DND-41 (cell line): ENCODE data around the gene JUN.

Experiments
- EZH2 ChIP-seq: IDR thresholded peaks from 3 replicates; pipeline ENCODE4 v1.6.1; 2012; ENCODE audit warnings: borderline replicate concordance, low read depth, mild to moderate bottlenecking, moderate library complexity, low read length, inconsistent platforms; ENCODE audit not compliant: severe bottlenecking
- TF ChIP-seq, protein P1 (sequence below): IDR thresholded peaks from 2 replicates; pipeline ENCODE4 v1.5.1; 2012; ENCODE audit warnings: borderline replicate concordance, low read length, moderate library complexity, mild to moderate bottlenecking; ENCODE audit not compliant: poor library complexity, severe bottlenecking; ENCODE audit errors: extremely low read depth

DNA sequence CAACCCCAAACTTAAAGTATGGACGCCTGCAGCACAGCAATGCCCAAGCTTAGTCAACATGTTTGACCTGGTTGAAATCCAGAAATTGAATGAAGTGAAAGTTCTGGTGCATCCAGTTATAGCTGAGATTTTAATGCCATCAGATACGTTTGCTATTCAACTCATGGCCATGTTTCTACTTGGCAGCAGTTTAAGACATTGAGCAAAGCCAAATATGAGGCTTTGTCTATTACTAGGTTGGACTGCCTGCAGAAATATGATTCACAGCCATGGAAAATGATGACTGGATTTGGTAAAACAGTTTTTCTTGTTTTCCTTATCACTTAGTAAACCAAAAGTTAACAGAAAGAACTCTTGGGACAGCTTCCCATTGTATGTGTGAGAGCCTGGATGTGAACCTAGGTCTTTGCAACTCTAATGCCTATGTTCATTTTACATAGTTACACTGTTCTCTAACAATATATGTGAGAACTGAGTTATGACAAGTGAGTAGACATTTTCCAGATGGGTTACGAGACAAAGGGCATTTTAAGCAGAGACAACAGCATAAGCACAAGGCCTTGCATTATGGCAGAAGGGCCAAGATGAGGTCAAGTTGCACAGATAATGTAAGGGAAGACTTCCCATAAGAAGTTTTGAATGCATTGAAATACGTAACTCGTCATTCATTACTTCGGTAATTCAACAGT, 51.6 kb downstream of the JUN start:
- TF ChIP-seq, protein P1, sequence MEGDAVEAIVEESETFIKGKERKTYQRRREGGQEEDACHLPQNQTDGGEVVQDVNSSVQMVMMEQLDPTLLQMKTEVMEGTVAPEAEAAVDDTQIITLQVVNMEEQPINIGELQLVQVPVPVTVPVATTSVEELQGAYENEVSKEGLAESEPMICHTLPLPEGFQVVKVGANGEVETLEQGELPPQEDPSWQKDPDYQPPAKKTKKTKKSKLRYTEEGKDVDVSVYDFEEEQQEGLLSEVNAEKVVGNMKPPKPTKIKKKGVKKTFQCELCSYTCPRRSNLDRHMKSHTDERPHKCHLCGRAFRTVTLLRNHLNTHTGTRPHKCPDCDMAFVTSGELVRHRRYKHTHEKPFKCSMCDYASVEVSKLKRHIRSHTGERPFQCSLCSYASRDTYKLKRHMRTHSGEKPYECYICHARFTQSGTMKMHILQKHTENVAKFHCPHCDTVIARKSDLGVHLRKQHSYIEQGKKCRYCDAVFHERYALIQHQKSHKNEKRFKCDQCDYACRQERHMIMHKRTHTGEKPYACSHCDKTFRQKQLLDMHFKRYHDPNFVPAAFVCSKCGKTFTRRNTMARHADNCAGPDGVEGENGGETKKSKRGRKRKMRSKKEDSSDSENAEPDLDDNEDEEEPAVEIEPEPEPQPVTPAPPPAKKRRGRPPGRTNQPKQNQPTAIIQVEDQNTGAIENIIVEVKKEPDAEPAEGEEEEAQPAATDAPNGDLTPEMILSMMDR, result no peak
- TF ChIP-seq EZH2, result no peak
